Activated T-cell treated with anti-CD3 and anti-CD28 coated beads for 24 hours (primary cell): ENCODE measurements around the gene GLG1.

Source experiments
- DNase-seq: peaks from one replicate; pipeline ENCODE4 v3.0.0-alpha.2; 2020; ENCODE audit warnings: low read depth

Gene GLG1

DNA sequence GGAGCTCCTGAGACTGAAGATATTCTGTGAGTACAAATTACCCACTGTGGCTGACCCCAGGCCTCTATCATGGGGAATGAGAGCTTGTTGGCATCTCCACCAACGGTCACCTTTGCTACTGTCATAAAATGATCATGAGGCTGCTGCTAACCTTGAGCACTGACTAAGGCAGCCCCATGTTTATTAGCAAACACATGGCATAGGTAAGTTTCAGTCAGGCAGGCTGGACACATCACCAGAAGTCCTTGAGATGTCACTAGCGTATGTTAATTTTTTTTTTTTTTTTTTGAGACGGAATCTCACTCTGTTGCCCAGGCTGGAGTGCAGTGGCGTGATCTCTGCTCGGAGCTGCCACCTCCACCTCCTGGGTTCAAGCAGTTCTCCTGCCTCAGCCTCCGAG lies 1.5 kb upstream of the GLG1 start:
- no peak for DNase-seq

DNA sequence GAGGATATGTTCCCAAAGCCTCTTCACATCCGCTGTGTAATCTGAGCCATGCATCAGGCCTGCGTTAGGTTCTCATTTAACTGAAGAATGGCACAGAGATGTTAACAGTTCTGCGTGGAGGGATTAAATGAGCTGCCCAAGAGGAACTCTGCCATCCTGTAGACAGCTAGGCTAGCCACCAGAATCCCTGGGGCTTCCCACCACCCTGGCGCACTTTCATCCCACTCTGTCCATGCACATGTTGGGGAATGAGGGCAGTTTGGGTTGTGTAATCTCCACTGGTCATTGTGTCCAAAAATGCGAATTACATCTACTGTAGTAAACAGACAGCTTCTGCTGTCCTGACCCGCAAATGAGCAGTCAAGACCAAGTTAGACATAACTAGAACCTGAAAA lies 1.0 kb upstream of the GLG1 start:
- no peak for DNase-seq

DNA sequence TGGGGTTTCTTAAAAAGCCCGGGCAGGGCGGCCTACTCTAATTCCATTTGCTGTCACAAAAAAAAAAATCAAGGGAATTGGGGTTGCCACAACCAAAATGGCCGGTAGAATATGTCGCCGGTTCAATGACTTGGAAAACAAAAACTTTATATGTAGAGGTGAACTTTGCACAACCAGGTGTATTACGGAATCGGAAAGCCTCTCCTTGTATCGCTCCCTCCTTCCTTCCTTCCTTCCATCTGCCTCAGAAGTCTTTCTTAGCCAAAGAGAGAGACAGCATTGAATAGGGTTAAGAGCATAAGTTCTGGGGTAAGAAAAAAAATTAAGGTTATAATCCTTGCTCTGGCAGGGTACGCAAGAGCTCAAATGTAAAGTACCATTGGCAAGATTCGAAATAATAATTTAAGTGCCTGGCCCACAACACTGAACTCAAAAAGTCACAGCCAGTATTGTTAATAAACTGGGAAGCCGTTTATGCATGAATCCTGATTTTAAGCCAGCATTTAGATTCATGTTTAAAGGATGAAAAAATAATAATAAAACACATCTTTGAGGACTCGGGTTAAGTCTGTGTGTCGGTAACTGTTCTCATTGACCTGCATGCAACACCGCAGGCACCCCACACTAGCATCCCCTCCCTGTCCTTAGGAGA lies 522 bp upstream of the GLG1 start:
- DNase-seq: no peak

- no peak for DNase-seq
Measured at GRCh38 chr16:74605746-74606520, 981 bp downstream of the GLG1 start.

DNA sequence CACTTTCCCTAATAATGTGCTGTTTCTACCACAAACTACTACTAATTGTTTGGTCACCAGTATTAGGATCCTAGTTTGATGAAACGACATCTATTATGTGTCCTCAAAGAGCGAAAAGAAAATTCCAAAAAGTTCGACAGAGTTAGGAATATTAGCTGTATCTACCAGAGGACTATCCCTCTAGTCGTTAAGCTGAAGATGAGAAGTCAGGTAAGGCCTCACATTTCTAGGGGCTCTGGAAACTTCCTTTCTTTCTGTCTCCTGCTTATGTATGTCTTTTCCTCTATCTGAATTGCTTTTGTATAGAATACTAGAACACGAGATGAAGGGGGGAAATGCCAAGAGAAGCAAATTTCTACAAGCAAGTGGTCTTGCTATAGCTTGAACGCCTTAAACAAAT lies 1.6 kb downstream of the GLG1 start:
- no peak for DNase-seq

GRCh38 chr16:74603848-74604247 lies 3.1 kb downstream of the GLG1 start:
- no peak for DNase-seq

DNA sequence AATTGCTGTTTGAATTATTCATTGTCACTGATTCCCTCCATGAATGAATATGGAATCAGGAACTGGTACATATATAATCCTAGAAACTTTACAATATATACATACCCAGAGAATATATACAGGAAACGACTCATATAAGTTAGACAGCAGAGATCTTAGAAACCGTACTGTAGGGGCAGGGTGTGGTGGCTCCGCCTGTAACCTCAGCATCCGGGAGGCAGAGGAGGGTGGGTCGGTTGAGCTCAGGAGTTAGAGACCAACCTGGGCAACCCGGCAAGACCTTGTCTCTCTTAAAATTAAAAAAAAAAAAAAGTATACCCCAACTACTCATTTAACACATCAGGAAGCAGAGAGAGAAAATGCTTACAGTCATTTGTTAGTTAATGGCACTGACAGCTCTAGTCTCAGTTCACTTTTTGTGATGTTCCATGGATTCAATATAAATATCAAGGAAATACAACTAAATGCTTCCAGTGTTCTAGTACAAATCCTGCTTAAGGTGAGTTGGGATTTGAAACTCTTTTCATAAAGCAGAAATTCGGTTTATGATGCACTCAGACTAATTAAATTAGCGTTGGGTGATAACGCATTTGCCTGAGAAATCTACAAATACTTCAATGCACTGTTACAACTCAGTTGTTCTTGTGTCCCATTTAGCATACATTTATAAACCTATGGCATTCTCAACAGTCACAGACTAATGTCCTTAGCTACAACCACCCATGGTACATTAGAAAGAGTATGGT lies 5.6 kb downstream of the GLG1 start:
- DNase-seq: no peak

GRCh38 chr16:74596586-74596985 lies 10.3 kb downstream of the GLG1 start:
- DNase-seq: no peak

GRCh38 chr16:74592847-74593246 lies 14.1 kb downstream of the GLG1 start:
- DNase-seq: no peak

GRCh38 chr16:74591876-74592650 lies 14.9 kb downstream of the GLG1 start:
- DNase-seq: no peak

- DNase-seq: no peak
Measured at GRCh38 chr16:74586948-74587347, 20.0 kb downstream of the GLG1 start.

DNA sequence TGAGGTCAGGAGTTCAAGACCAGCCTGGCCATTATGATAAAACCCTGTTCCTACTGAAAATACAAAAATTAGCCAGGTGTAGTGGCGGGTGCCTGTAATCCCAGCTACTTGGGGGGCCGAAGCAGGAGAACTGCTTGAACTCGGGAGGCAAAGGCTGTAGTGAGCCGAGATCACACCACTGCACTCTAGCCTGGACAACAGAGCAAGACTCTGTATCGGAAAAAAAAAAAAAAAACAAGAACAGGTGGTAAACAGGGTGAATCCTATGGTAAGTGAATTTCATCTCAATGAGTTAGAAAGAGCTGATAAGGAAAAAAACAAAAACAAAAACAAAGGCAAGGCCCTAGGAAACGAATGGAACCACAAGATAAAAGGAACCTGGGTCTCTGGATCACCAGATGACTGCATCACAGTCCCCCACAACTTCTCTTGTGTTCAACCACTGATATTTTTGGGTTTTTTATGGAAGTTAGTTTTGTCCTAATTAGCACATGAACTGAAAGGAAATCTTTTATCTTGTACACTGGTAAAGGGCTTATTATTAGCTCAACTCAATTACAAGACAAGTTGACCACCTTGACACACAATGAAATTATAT lies 21.0 kb downstream of the GLG1 start:
- DNase-seq: no peak

GRCh38 chr16:74583926-74584666 lies 22.8 kb downstream of the GLG1 start:
- no peak for DNase-seq

- no peak for DNase-seq
Measured at GRCh38 chr16:74582970-74583369, 23.9 kb downstream of the GLG1 start.

DNA sequence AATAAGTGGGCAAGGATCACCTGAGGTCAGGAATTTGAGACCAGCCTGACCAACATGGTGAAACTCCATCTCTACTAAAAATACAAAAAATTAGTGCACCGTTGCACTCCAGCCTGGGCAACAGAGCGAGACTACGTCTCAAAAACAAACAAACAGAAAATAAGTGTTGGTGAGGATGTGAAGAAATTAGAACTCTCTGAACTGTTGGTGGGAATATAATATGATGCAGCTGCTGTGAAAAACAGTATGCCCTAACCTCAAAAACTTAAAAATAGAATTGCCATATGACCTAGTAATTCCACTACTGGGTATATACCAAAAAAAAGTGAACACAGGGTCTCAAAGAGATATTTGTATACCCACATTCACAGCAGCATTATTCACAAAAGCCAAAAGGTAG lies 26.1 kb downstream of the GLG1 start:
- DNase-seq: no peak

DNA sequence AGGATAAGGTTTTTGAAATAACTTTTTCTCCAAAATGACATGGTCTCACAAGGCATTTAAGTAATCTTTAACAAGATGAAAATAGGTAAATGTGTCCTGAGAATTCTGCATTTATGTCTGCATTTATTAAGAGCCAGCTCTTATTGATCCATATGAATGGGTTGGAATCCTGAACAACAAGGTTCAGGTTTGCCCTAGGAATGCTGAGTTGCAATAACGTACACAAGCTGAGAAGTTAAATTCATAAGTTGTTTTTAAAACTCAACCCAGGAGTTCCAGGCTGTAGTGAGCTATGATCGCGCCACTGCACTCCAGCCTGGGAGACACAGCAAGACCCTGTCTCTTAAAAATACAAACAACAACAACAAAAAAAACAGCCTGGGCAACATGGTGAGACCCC lies 28.1 kb downstream of the GLG1 start:
- no peak for DNase-seq

- no peak for DNase-seq
Measured at GRCh38 chr16:74578433-74578832, 28.5 kb downstream of the GLG1 start.

- DNase-seq: no peak
Measured at GRCh38 chr16:74577882-74578366, 29.0 kb downstream of the GLG1 start.

- no peak for DNase-seq
Measured at GRCh38 chr16:74575807-74576643, 30.9 kb downstream of the GLG1 start.

- DNase-seq: no peak
Measured at GRCh38 chr16:74575175-74575806, 31.6 kb downstream of the GLG1 start.
